Pancreas (tissue), 10 donors: ENCODE results near the gene TCF4. TPM values are rescaled to one million over a fixed set of nuclear protein-coding genes. Genes with fewer than 3 reads are reported as not detected.

ENCODE experiments used
- ATAC-seq, 4 donors: fragments of 200-7000 bp; cut with Tn5 transposase; one replicate each; pipeline versions ENCODE4 v1.8.0 to v1.9.1; 2020; ENCODE audit warnings: mild to moderate bottlenecking in 4 of 4, moderate library complexity in 4 of 4
- DNase-seq, 6 donors: peaks; one replicate each; pipeline ENCODE4 v3.0.0-alpha.2; 2020
- FAIRE-seq: peaks from 2 replicates; lab custom pipeline; 2012; peaks lifted over from hg19 to GRCh38; lab: Jason Lieb, UNC
- H3K27ac ChIP-seq, 4 donors: fragments of 200-600 bp; sonication (generic); 1 replicate in 3 of 4; 2 replicates in 1 of 4; pipeline versions ENCODE4 v1.5.0 to v1.8.0; 2020
- H3K27me3 ChIP-seq, 4 donors: fragments of 200-600 bp; one replicate each; pipeline ENCODE4 v1.8.0; 2021
- H3K36me3 ChIP-seq, 3 donors: fragments of 200-600 bp; sonication (generic) in 1 of 3; one replicate each; pipeline versions ENCODE4 v1.5.0 to v1.8.0; 2020 to 2021
- H3K4me1 ChIP-seq, 3 donors: fragments of 200-600 bp; one replicate each; pipeline ENCODE4 v1.8.0; 2021
- H3K4me3 ChIP-seq, 4 donors: fragments of 200-600 bp; sonication (generic) in 2 of 4; one replicate each; pipeline versions ENCODE4 v1.5.0 to v1.8.0; 2020 to 2021
- H3K9me3 ChIP-seq, 4 donors: fragments of 200-600 bp; one replicate each; pipeline ENCODE4 v1.8.0; 2021
- WGBS, 2 donors: extraction: QIAGEN DNeasy Blood & Tissue Kit; methylation state at CpG; one replicate each; pipeline ENCODE4 v1.1.7; 2013; 5-methylcytosine and 5-hydroxymethylcytosine counted together
- intact Hi-C, 3 donors: fragments of 100-400 bp; cut with DNase I; formaldehyde crosslinking; loops; one replicate each; pipeline versions ENCODE4 v1.11.1 to v1.14.2; 2022
- polyA plus RNA-seq, 2 donors: library from polyadenylated mRNA; stranded (reverse); fragments of 200-250 nt; gene quantifications; one replicate each; pipeline ENCODE4 v1.2.3, GENCODE V29; 2013
- total RNA-seq, 6 donors: library from RNA; stranded (reverse); fragmentation: NEBNext Ultra II Directional in 4 of 6; extraction: Animal tissue kit (Norgen Biotek cat#: 25700) in 4 of 6; gene quantifications; one replicate each; pipeline versions ENCODE4 v1.2.1 to v1.2.4, GENCODE V29; 2021 to 2023
- TF ChIP-seq, protein P1 (sequence below), 4 donors: fragments of 200-600 bp; sonication (generic) in 3 of 4; IDR thresholded peaks; one replicate each; pipeline versions ENCODE4 v1.5.0 to v1.8.0; 2021; ENCODE audit warnings: antibody characterized with exemption in 4 of 4
- donor health status: healthy with polysubstance abuse.
- donor health status: DM: no; HTN: no; CAD: no; lungs with moderate emphysema.
- donor health status: DM: no; HTN: no; CAD: no.
- donor health status: control.
- donor health status: control.
- donor health status: Bipolar disorder and iron deficiency.
- donor health status: DM: yes; HTN: yes; CAD: no.
- donor health status: DM: no; HTN: no; CAD: no.
- donor health status: DM: no; HTN: no; CAD: no.
- donor health status: DM: yes; HTN: yes; CAD: no.

TCF4 gene
- total and polyA plus RNA-seq, 8 donors, result 4.4 to 27.9 (median 10.5) TPM

DNA sequence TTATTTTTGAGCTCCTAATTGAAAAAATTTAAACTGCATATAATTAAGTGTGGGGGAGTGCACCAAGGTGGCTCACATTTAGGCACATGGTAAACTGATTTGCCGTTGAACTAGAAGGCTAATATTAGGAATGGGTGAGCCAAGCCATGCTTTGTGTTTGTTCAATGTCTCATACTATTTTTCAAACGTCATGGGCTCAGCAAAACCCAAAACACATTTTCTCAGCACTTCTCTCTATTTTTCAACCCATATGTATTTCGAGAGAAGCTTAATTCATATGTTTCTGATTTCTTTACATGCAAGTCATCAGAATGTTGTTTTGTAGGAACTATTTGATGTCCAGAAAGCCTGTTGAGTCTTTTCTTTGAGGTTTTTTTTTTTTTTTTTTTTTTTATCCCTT, 291.2 kb downstream of the TCF4 start:
- TF ChIP-seq, protein P1, sequence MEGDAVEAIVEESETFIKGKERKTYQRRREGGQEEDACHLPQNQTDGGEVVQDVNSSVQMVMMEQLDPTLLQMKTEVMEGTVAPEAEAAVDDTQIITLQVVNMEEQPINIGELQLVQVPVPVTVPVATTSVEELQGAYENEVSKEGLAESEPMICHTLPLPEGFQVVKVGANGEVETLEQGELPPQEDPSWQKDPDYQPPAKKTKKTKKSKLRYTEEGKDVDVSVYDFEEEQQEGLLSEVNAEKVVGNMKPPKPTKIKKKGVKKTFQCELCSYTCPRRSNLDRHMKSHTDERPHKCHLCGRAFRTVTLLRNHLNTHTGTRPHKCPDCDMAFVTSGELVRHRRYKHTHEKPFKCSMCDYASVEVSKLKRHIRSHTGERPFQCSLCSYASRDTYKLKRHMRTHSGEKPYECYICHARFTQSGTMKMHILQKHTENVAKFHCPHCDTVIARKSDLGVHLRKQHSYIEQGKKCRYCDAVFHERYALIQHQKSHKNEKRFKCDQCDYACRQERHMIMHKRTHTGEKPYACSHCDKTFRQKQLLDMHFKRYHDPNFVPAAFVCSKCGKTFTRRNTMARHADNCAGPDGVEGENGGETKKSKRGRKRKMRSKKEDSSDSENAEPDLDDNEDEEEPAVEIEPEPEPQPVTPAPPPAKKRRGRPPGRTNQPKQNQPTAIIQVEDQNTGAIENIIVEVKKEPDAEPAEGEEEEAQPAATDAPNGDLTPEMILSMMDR (IDR thresholded peaks at IDR 0.05), result no peak
- no peaks in the 10 kb centered on the region for H3K27me3 ChIP-seq
- no peak overlapping the region for H3K4me3 ChIP-seq
- no peak overlapping the region for H3K27ac ChIP-seq
- no peaks in the 10 kb centered on the region for H3K4me1 ChIP-seq
- H3K36me3 ChIP-seq, result no peaks in the 10 kb centered on the region
- WGBS, 2 donors, result 80 to 85% methylated on average over 3 of the region's 3 CpGs
- no peaks in the 10 kb centered on the region for H3K9me3 ChIP-seq
- no peak for ATAC-seq
- no peak for FAIRE-seq
- intact Hi-C loops, result no loop called here
- DNase-seq, result no peak

GRCh38 chr18:55296115-55296514, 291.9 kb downstream of the TCF4 start:
- ATAC-seq, result no peak
- 89 to 93% methylated on average over 2 of the region's 2 CpGs for WGBS, 2 donors
- intact Hi-C loops, result no loop called here

GRCh38 chr18:55290898-55291297, 297.1 kb downstream of the TCF4 start:
- no peaks in the 10 kb centered on the region for H3K9me3 ChIP-seq
- no peak for DNase-seq
- H3K4me3 ChIP-seq, result no peak overlapping the region
- H3K36me3 ChIP-seq, result no peaks in the 10 kb centered on the region
- intact Hi-C loops, result no loop called here
- H3K27me3 ChIP-seq, result no peaks in the 10 kb centered on the region
- FAIRE-seq, result no peak
- H3K4me1 ChIP-seq, result no peaks in the 10 kb centered on the region
- TF ChIP-seq, protein P1 (IDR thresholded peaks at IDR 0.05), result no peak
- 94% methylated on average over 2 of the region's 2 CpGs for WGBS, 2 donors
- ATAC-seq, result no peak
- H3K27ac ChIP-seq, result no peak overlapping the region

More at GRCh38 chr18:55296115-55296514, 291.9 kb downstream of the TCF4 start:
- H3K36me3 ChIP-seq, result no peaks in the 10 kb centered on the region
- no peaks in the 10 kb centered on the region for H3K27me3 ChIP-seq
- DNase-seq (no peak), FAIRE-seq (no peak)
- H3K4me1 ChIP-seq, result no peaks in the 10 kb centered on the region
- no peak overlapping the region for H3K27ac ChIP-seq
- H3K4me3 ChIP-seq, result no peak overlapping the region
- TF ChIP-seq, protein P1 (IDR thresholded peaks at IDR 0.05), result no peak
- no peaks in the 10 kb centered on the region for H3K9me3 ChIP-seq

GRCh38 chr18:55289775-55290174, 298.2 kb downstream of the TCF4 start:
- no peaks in the 10 kb centered on the region for H3K27me3 ChIP-seq
- H3K4me1 ChIP-seq, result no peaks in the 10 kb centered on the region
- FAIRE-seq (no peak), ATAC-seq (no peak), DNase-seq (no peak)
- H3K4me3 ChIP-seq, result no peak overlapping the region
- no peak overlapping the region for H3K27ac ChIP-seq
- no peaks in the 10 kb centered on the region for H3K36me3 ChIP-seq
- TF ChIP-seq, protein P1 (IDR thresholded peaks at IDR 0.05), result no peak
- 73 to 76% methylated on average over 2 of the region's 2 CpGs for WGBS, 2 donors
- H3K9me3 ChIP-seq, result no peaks in the 10 kb centered on the region
- intact Hi-C loops, result no loop called here

- Histone ChIP-seq H3K4me3 (no peak overlapping the region), H3K4me1 (no peaks in the 10 kb centered on the region), H3K27ac (no peak overlapping the region), H3K9me3 (no peaks in the 10 kb centered on the region), H3K27me3 (no peaks in the 10 kb centered on the region), H3K36me3 (no peaks in the 10 kb centered on the region)
- TF ChIP-seq, protein P1 (IDR thresholded peaks at IDR 0.05), result no peak
- ATAC-seq (no peak), FAIRE-seq (no peak), DNase-seq (no peak)
- WGBS, 2 donors, result 63 to 71% methylated on average over 3 of the region's 3 CpGs
- intact Hi-C loops, result no loop called here
Observed at GRCh38 chr18:55289048-55289447, 298.9 kb downstream of the TCF4 start.
